IgD-negative memory B cell (primary cell): Measurements from ENCODE around the gene DDAH1. TPM values are rescaled to one million over a fixed set of nuclear protein-coding genes. Genes with fewer than 3 reads are reported as not detected.

Experiments
- H3K27ac Mint-ChIP-seq, 3 donors: one replicate each; pipeline ENCODE4 v1.8.0; 2020 to 2022; ENCODE audit warnings: mild to moderate bottlenecking in 3 of 3, mixed read lengths in 3 of 3, moderate library complexity in 1 of 3
- H3K27me3 Mint-ChIP-seq: one replicate; pipeline ENCODE4 v1.8.0; 2021; ENCODE audit warnings: mixed read lengths
- H3K36me3 Mint-ChIP-seq: one replicate; pipeline ENCODE4 v1.8.0; 2020; ENCODE audit warnings: mild to moderate bottlenecking, mixed read lengths
- H3K4me1 Mint-ChIP-seq, 3 donors: one replicate each; pipeline ENCODE4 v1.8.0; 2020 to 2022; ENCODE audit warnings: mixed read lengths in 3 of 3, mild to moderate bottlenecking in 1 of 3
- H3K4me3 Mint-ChIP-seq, 4 donors: one replicate each; pipeline ENCODE4 v1.8.0; 2020 to 2022; ENCODE audit warnings: mild to moderate bottlenecking in 4 of 4, mixed read lengths in 4 of 4, moderate library complexity in 3 of 4
- H3K9me3 Mint-ChIP-seq, 3 donors: one replicate each; pipeline ENCODE4 v1.8.0; 2020 to 2021; ENCODE audit warnings: mixed read lengths in 3 of 3, mild to moderate bottlenecking in 1 of 3
- polyA plus RNA-seq: library from polyadenylated mRNA; unstranded; fragments of 300-500 nt; fragmentation: Illumina TruSeq; gene quantifications from one replicate; pipeline ENCODE4 v1.2.3, GENCODE V29; 2021

DDAH1 gene
- polyA plus RNA-seq, 1 donor from 2014 or later, result 0.19 TPM

DNA sequence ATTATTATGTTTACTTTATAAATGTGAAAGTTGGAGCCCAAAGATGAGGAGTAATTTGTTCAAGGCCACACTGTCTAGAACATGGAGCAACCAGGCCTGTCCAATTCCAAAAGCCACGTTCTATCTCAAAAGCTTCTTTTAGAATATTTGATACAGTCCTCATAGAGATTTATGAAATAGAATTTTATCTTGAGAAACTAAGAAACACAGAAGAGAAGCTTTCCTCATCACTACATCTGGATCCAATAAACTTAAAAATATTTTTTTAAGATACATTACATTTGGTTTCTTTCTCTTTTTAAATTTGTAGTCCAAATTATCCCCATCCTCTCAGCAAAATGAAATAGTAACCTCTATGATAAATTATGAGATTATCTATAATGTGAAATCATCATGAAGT is 58.9 kb downstream of the DDAH1 start:
- Mint-ChIP-seq H3K9me3 (no peaks in the 10 kb centered on the region), H3K27me3 (no peaks in the 10 kb centered on the region), H3K27ac (no peak overlapping the region), H3K4me1 (no peaks in the 10 kb centered on the region), H3K36me3 (peaks cover 8% of the 10 kb centered on the region), H3K4me3 (no peak overlapping the region)

DNA sequence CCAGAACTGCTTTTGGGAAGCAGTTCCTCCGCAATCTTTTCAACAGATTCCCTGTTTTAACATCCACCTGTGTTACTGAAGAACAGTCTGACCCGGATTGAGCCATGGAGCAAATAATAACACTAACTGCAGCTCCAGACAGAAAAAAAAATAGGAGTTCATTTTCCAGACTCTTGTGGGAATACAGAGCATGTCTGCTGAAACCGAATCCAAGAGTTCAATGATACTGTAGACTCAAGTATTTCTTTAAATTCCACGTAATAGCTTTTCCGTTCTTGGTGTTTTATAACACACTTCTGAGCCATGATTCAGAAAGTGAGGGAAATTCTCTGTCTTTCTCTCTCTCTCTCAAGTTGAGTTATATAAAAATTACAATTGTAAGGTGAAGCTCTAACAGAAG is 60.6 kb downstream of the DDAH1 start:
- no peaks in the 10 kb centered on the region for H3K9me3 Mint-ChIP-seq
- H3K27ac Mint-ChIP-seq, result no peak overlapping the region
- no peak overlapping the region for H3K4me3 Mint-ChIP-seq
- peaks cover 9% of the 10 kb centered on the region for H3K36me3 Mint-ChIP-seq
- H3K27me3 Mint-ChIP-seq, result no peaks in the 10 kb centered on the region
- H3K4me1 Mint-ChIP-seq, result no peaks in the 10 kb centered on the region

DNA sequence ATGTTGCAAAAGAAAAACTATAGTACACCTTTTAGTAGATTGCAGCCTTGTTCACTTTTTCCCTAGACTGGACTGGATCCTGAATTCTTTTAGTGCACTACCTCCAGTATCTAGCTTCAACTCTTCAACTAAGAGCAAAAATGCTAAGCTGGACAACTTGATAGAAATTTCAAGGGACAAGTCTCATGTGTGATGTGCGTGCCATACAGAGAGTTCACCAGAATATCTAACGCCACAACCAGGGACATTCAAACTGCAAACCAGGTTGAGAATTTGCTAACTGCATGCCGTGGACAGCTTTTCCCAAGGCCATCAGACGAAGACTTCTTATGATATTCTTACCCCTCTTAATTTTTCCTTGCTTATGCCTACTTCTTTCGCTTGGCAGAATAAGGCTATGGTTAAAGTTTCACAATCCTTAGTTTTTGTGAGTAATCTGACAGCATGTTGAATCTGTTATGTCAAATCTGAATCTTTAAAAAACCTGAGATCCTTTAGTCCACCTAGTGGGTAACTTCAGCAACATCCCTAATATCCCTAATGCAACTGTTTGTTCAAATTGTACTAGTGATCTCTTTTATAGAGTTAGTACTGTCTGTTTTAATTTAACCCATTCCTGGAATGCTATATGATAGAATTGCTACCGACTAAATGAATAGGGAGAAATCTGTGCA is 66.4 kb downstream of the DDAH1 start:
- Mint-ChIP-seq H3K4me1 (no peaks in the 10 kb centered on the region), H3K4me3 (no peak overlapping the region), H3K36me3 (peaks cover 3% of the 10 kb centered on the region), H3K9me3 (no peaks in the 10 kb centered on the region), H3K27ac (no peak overlapping the region), H3K27me3 (no peaks in the 10 kb centered on the region)

DNA sequence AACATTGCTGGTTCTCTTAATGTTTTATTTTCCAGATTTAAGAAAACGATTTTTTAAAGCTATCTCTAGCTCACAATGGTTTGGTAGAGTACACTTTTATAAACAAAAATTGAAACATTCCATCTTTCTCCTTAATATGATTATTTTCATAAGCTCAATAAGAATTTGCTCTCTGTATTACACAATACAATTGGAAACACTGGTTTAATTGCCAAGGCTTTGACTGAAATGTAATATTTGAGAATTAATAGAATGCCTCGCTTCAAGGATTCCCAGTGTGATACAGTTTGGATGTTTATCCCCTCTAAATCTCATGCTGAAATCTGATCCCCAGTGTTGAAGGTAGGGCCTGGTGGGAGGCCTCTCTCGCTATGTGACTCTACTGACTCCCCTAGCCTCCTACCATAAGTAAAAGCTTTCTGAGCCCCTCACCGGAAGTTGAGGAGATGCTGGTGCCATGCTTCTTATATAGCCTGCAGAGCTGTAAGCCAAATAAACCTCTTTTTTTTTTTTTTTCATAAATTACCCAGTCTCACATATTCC is 67.4 kb downstream of the DDAH1 start:
- Mint-ChIP-seq H3K9me3 (no peaks in the 10 kb centered on the region), H3K27me3 (no peaks in the 10 kb centered on the region), H3K27ac (no peak overlapping the region), H3K4me1 (no peaks in the 10 kb centered on the region), H3K4me3 (no peak overlapping the region), H3K36me3 (peaks cover 3% of the 10 kb centered on the region)

DNA sequence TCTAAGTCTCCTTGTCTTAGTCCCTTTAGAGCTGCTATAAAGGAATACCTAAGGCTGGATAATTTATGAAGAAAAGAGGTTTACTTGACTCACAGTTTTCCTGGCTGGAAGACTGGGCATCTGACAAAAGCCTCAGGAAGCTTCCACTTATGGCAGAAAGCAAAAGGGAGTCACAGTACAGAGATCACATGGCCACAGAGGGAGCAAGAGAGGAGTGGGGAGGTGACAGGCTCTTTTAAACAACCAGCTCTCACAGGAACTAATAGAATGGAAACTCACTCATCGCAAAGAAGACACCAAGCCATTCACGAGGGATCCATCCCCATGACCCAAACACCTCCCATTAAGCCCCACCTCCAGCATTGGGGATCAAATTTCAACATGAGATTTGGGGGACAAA is 68.8 kb downstream of the DDAH1 start:
- Mint-ChIP-seq H3K27me3 (no peaks in the 10 kb centered on the region), H3K36me3 (peaks cover 2% of the 10 kb centered on the region), H3K27ac (no peak overlapping the region), H3K9me3 (no peaks in the 10 kb centered on the region), H3K4me1 (no peaks in the 10 kb centered on the region), H3K4me3 (no peak overlapping the region)

GRCh38 chr1:85394130-85394529 is 70.8 kb downstream of the DDAH1 start:
- Mint-ChIP-seq H3K9me3 (no peaks in the 10 kb centered on the region), H3K27ac (no peak overlapping the region)

GRCh38 chr1:85393490-85393889 is 71.5 kb downstream of the DDAH1 start:
- H3K9me3 Mint-ChIP-seq, result no peaks in the 10 kb centered on the region
- no peaks in the 10 kb centered on the region for H3K27me3 Mint-ChIP-seq
- no peak overlapping the region for H3K4me3 Mint-ChIP-seq
- H3K4me1 Mint-ChIP-seq, result no peaks in the 10 kb centered on the region
- H3K36me3 Mint-ChIP-seq, result no peaks in the 10 kb centered on the region
- no peak overlapping the region for H3K27ac Mint-ChIP-seq

More at GRCh38 chr1:85394130-85394529, 70.8 kb downstream of the DDAH1 start:
- Mint-ChIP-seq H3K4me3 (no peak overlapping the region), H3K27me3 (no peaks in the 10 kb centered on the region), H3K36me3 (no peaks in the 10 kb centered on the region), H3K4me1 (no peaks in the 10 kb centered on the region)

DNA sequence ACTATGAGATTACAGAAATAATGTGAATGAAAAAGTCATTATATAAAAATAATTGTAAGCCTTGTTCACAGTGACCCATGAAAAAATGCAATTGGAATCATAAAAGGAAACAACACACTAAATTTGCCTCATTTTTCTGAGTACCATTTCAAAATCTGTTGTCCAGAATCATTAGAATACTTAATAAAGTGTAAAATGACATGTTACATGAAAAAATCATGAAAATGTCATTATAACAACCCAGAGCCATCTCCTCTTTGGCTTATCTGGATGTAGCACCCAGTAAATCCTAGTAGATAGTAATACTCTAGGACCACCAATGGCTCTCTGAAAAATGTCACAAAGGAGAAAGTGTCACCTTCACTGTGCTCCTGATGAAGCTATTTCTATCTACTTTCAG is 76.5 kb downstream of the DDAH1 start:
- no peak overlapping the region for H3K4me3 Mint-ChIP-seq
- no peaks in the 10 kb centered on the region for H3K27me3 Mint-ChIP-seq
- H3K9me3 Mint-ChIP-seq, result peaks cover 0 to 13% (median 2%) of the 10 kb centered on the region in 3 donors
- no peaks in the 10 kb centered on the region for H3K4me1 Mint-ChIP-seq
- peaks cover 9% of the 10 kb centered on the region for H3K36me3 Mint-ChIP-seq
- H3K27ac Mint-ChIP-seq, result no peak overlapping the region

- no peak overlapping the region for H3K27ac Mint-ChIP-seq
- H3K36me3 Mint-ChIP-seq, result peaks cover 12% of the 10 kb centered on the region
- no peaks in the 10 kb centered on the region for H3K27me3 Mint-ChIP-seq
- H3K4me1 Mint-ChIP-seq, result no peaks in the 10 kb centered on the region
- no peak overlapping the region for H3K4me3 Mint-ChIP-seq
- H3K9me3 Mint-ChIP-seq, result peaks cover 2 to 16% (median 6%) of the 10 kb centered on the region in 3 donors
These were observed 77.2 kb downstream of the DDAH1 start for GRCh38 chr1:85387781-85388180.

DNA sequence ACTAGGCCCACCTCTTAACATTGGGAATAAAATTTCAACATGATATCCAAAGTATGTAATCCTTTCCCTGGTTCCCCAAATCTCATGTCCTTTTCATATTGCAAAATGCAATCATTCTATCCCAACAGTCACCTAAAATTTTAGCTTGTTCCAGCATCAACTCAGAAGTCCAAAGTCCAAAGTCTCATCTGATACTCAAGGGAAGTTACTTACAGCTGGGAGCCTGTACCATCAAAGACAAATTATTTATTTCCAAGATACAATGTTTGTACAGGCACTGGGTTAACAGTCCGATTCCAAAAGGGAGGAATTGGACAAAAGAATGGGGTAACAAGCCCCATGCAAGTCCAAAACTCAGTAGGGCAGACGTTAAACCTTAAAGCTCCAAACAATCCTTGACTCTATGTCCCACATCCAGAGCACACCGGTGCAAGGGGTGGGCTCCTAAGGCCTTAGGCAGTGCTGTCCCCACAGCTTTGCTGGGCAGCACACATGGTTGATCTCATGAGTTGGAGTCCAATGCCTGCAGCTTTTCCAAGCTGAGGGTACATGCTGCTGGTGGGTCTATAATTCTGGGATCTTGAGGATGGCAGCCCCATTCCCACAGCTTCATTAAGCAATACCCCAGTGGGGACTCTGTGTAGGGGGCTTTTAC is 78.8 kb downstream of the DDAH1 start:
- Mint-ChIP-seq H3K36me3 (peaks cover 13% of the 10 kb centered on the region), H3K9me3 (peaks cover 4 to 26% (median 9%) of the 10 kb centered on the region in 3 donors), H3K27me3 (no peaks in the 10 kb centered on the region), H3K4me1 (no peaks in the 10 kb centered on the region), H3K27ac (no peak overlapping the region), H3K4me3 (no peak overlapping the region)

GRCh38 chr1:85379203-85380136 is 85.5 kb downstream of the DDAH1 start:
- Mint-ChIP-seq H3K9me3 (peaks cover 4 to 13% (median 7%) of the 10 kb centered on the region in 3 donors), H3K36me3 (peaks cover 11% of the 10 kb centered on the region), H3K4me3 (no peak overlapping the region), H3K27ac (no peak overlapping the region), H3K27me3 (no peaks in the 10 kb centered on the region), H3K4me1 (no peaks in the 10 kb centered on the region)

DNA sequence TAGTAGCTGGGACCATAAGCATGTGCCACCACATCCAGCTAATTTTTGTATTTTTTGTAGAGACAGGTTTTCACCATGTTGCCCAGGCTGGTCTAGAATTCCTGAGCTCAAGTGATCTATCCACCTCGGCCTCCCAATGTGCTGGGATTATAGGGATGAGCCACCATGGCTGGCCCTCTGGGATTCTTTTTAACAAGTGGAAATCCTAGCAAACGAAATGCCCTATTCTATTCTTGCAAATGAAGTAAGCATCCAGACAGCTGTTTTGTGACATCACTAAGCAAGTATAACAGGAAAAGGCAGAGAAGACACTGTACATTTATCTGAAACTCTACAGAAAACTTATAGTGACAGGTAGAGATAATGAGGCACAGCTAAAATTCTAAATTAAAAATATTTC is 86.4 kb downstream of the DDAH1 start:
- Mint-ChIP-seq H3K36me3 (peaks cover 11% of the 10 kb centered on the region), H3K4me3 (no peak overlapping the region), H3K9me3 (peaks cover 4 to 13% (median 7%) of the 10 kb centered on the region in 3 donors), H3K27me3 (no peaks in the 10 kb centered on the region), H3K27ac (no peak overlapping the region), H3K4me1 (peaks cover 0 to under 1% (median under 1%) of the 10 kb centered on the region in 3 donors)

DNA sequence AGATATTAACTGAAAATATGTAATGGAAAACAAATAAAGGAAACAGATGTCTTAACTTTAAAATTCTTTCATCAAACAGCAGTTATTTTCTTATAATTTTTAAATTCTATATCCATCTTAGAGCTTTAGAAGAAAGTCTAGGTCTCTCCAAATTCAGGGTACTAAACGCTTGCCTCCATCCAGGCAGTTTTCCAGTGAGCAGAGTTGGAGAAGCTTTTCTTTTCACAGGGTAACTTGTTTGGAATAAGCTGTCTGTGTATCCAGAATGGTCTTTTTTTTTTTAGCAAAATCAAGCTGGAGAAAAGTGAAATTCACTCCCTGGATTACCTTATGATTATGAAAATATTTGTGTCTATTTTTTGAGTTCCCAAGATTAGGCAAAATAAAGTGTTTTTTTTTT is 88.6 kb downstream of the DDAH1 start:
- Mint-ChIP-seq H3K36me3 (peaks cover 8% of the 10 kb centered on the region), H3K27me3 (no peaks in the 10 kb centered on the region), H3K4me1 (peaks cover 0 to 6% (median 6%) of the 10 kb centered on the region in 3 donors), H3K27ac (no peak overlapping the region), H3K9me3 (peaks cover under 1 to 2% (median 1%) of the 10 kb centered on the region in 3 donors), H3K4me3 (no peak overlapping the region)

DNA sequence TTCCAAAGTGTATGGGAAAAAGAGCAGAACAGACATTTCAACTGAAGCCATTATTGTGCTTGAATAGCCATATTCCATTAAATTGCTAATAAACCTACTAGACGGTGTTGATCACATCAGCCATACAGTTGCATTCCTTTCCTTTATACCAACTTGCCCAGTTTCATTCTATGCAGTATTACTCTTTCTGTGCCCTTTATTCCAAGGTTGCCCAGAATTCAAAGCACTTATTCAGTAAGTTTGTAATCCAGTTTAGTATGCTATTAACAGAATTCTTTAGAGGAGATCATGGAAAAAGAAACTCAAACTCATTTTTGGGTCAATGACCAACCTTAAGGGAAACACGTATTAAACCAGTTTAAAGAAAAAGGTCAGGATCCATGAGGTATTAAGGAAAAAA is 89.5 kb downstream of the DDAH1 start:
- Mint-ChIP-seq H3K36me3 (peaks cover 6% of the 10 kb centered on the region), H3K27me3 (no peaks in the 10 kb centered on the region), H3K27ac (no peak overlapping the region), H3K4me1 (peaks cover 0 to 6% (median 6%) of the 10 kb centered on the region in 3 donors), H3K4me3 (no peak overlapping the region), H3K9me3 (peaks cover 0 to 2% (median 0%) of the 10 kb centered on the region in 3 donors)

GRCh38 chr1:85374160-85374559 is 90.8 kb downstream of the DDAH1 start:
- Mint-ChIP-seq H3K9me3 (peaks cover 0 to 3% (median 0%) of the 10 kb centered on the region in 3 donors), H3K27me3 (no peaks in the 10 kb centered on the region)

More at GRCh38 chr1:85374160-85374559, 90.8 kb downstream of the DDAH1 start:
- Mint-ChIP-seq H3K27ac (no peak overlapping the region), H3K4me3 (no peak overlapping the region), H3K36me3 (peaks cover 7% of the 10 kb centered on the region), H3K4me1 (peaks cover 0 to 6% (median 6%) of the 10 kb centered on the region in 3 donors)
